ENCODE data around the gene SCAI. TPM values are rescaled to one million over a fixed set of nuclear protein-coding genes. Genes with fewer than 3 reads are reported as not detected.
A peak's percentile ranks its signal among the peaks of the same experiment; 100 is the strongest.

SCAI gene
- total and polyA plus RNA-seq, 2 of the 4 experiments (the other 2 are of a cell fraction): 3.6 to 14.5 TPM

GRCh38 chr9:124940894-124941678 lies 202.2 kb downstream of the SCAI start, which contains the start of gene GOLGA1:
TSS of gene GOLGA1 (minus strand) at chr9:124941083. CDS start at chr9:124938711, 2,372 bp downstream.
- DNase-seq (peak; percentile 93), ATAC-seq (ENCODE audit: low read depth) (peak; percentile 89)
- ChIA-PET CTCF (no interaction called here), POLR2A (ENCODE audit: unreplicated experiment) (no interaction called here)
- Histone ChIP-seq H4K8ac (ENCODE audit: low read depth in 2 of 2, low read length in 2 of 2) (peak within 1 kb of the TSS; percentile 79 to 94), H4K20me1 (ENCODE audit: insufficient read depth, low read length) (no peaks in the 10 kb centered on the region), H3K14ac (replicated peaks; ENCODE audit: low read depth, low read length) (peak within 1 kb of the TSS; percentile 98), H2BK20ac (ENCODE audit: low read depth, low read length) (peak within 1 kb of the TSS; percentile 8; the same call in 1 of the 2 replicates), H2AK9ac (replicated peaks; ENCODE audit: low read depth, low read length, poor library complexity) (peak within 1 kb of the TSS; percentile 97), H3K56ac (ENCODE audit: extremely low read depth, insufficient read depth, low read length) (peak within 1 kb of the TSS; percentile 96), H3K27ac (ENCODE audit: insufficient read depth, low read length) (peak within 1 kb of the TSS; percentile 93), H3K79me1 (ENCODE audit: low read depth in 1 of 2, low read length in 2 of 2) (peaks cover 11 to 17% of the 10 kb centered on the region in 2 experiments), H4K91ac (ENCODE audit: insufficient read depth, low read depth, low read length) (peak within 1 kb of the TSS; percentile 89), H2BK120ac (ENCODE audit: low read depth, low read length) (peak within 1 kb of the TSS; percentile 72), H3K9me1 (ENCODE audit: insufficient read depth, low read length) (no peaks in the 10 kb centered on the region), H3K4me3 (ENCODE audit: insufficient read depth, low read depth, low read length) (peak within 1 kb of the TSS; percentile 84), H2AFZ (replicated peaks; ENCODE audit: low read length, poor library complexity) (peak within 1 kb of the TSS; percentile 94), H2BK15ac (ENCODE audit: low read depth, low read length) (peak within 1 kb of the TSS; percentile 28; the same call in 1 of the 3 replicates), H3K27me3 (ENCODE audit: control insufficient read depth, insufficient read depth, low read length) (no peaks in the 10 kb centered on the region), H4K5ac (ENCODE audit: low read depth, low read length) (peak within 1 kb of the TSS; percentile 91), H3K4ac (ENCODE audit: low read depth, low read length) (peak within 1 kb of the TSS; percentile 96), H2AK5ac (ENCODE audit: low read depth, low read length) (peak within 1 kb of the TSS; percentile 81), H3K4me1 (ENCODE audit: control insufficient read depth, insufficient read depth, low read length) (peaks cover 4% of the 10 kb centered on the region; the same call in 1 of the 2 replicates), H3K9me3 (ENCODE audit: control insufficient read depth, insufficient read depth, low read length) (no peaks in the 10 kb centered on the region), H3K36me3 (ENCODE audit: control insufficient read depth, insufficient read depth, low read length) (peaks cover 5% of the 10 kb centered on the region), H2BK5ac (ENCODE audit: low read depth, low read length, poor library complexity, severe bottlenecking) (peak within 1 kb of the TSS; percentile 93), H3K9ac (ENCODE audit: low read depth, low read length) (peak within 1 kb of the TSS; percentile 95), H3K18ac (ENCODE audit: low read depth, low read length) (peak within 1 kb of the TSS; percentile 72), H3K23ac (ENCODE audit: low read depth, low read length) (peak within 1 kb of the TSS; percentile 97), H3K4me2 (ENCODE audit: low read depth, low read length) (peak within 1 kb of the TSS; percentile 98)
- in situ Hi-C loops (cut with MboI; ENCODE audit: low sequenced_read_pairs) (loop anchor here (5.0 kb wide), 1 partner anchor 201 kb away; the partner anchor contains the start of gene SCAI), intact Hi-C loops (cut with micrococcal nuclease) (loop anchor here (1.0 to 2.0 kb wide), 3 partner anchors 20 to 260 kb away; partner anchors contain the start of genes RABEPK and SCAI), dilution Hi-C loops (cut with HindIII; ENCODE audit: low sequenced_read_pairs, unreplicated experiment) (no loop called here)
- BruUV-seq (replicated peaks): TSS peak; percentile 72
- 0% methylated on average over 37 of the region's 70 CpGs; no CpG with 5 or more reads in 1 of the 2 experiments for WGBS, 2 experiments (ENCODE audit: extremely low coverage in 2 of 2, insufficient read length in 1 of 2)
- TF ChIP-seq CEBPB (IDR thresholded peaks at IDR 0.05; ENCODE audit: low read depth, low read length) (no peak), RAD21 (IDR thresholded peaks at IDR 0.05; ENCODE audit: low read length) (peak; percentile 4; the same call in 1 of the 2 replicates), FOS (IDR thresholded peaks at IDR 0.05; ENCODE audit: low read depth, low read length) (peak; percentile 29), RCOR1 (IDR thresholded peaks at IDR 0.05; ENCODE audit: insufficient replicate concordance, low read length) (no peak), MXI1 (IDR thresholded peaks at IDR 0.05; ENCODE audit: borderline replicate concordance, low read depth, low read length) (peak; percentile 61; the same call in 1 of the 2 replicates), BHLHE40 (IDR thresholded peaks at IDR 0.05; ENCODE audit: low read depth, low read length) (peak; percentile 82), SMC3 (IDR thresholded peaks at IDR 0.05; ENCODE audit: low read depth, low read length) (no peak), CTCF (conservative IDR thresholded peaks at IDR 0.05; ENCODE audit: low read depth, low read length) (0 out of 2 replicates have a peak, but pooled peaks have one; percentile 1), ELK1 (IDR thresholded peaks at IDR 0.05; ENCODE audit: borderline replicate concordance, low read depth, low read length) (peak; percentile 88), MAZ (IDR thresholded peaks at IDR 0.05; ENCODE audit: borderline replicate concordance, low read depth, low read length) (peak; percentile 97), USF2 (IDR thresholded peaks at IDR 0.05; ENCODE audit: low read depth, low read length) (no peak), CHD1 (IDR thresholded peaks at IDR 0.05; ENCODE audit: low read depth, low read length) (no peak), POLR2A (IDR thresholded peaks at IDR 0.05; ENCODE audit: low read depth, low read length) (peak; percentile 89)
